ENCODE data around the gene ASB15.

ASB15 gene

DNA sequence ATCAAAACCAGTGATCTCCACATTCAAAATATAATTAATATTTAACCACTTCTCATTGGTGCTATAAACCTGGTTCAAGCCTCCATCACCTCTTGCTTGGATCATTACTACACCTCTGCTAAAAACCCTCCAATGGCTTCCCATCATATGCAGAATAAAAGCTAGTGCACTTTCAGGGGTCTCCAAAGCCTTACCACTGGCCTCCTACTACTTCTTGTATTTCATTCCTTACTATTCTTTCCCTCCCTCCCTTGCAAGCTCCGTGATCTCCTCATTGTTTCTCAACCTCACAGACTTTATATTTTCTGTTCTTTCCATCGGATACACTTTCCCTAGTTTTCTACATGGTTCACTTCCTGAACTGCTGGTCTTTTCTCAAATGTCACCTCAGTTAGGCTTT is 85.5 kb downstream of the ASB15 start:
- DNase-seq = no peak
- no peak overlapping the region for H3K4me3 ChIP-seq (ENCODE audit: low read depth, low read length)
- no peaks in the 10 kb centered on the region for H3K27me3 ChIP-seq (ENCODE audit: insufficient read depth, low read depth, severe bottlenecking)
- no peaks in the 10 kb centered on the region for H3K9me3 ChIP-seq (ENCODE audit: severe bottlenecking)
- peaks cover 25% of the 10 kb centered on the region for H3K36me3 ChIP-seq
- H3K27ac ChIP-seq = no peak overlapping the region
- TF ChIP-seq, protein P1, sequence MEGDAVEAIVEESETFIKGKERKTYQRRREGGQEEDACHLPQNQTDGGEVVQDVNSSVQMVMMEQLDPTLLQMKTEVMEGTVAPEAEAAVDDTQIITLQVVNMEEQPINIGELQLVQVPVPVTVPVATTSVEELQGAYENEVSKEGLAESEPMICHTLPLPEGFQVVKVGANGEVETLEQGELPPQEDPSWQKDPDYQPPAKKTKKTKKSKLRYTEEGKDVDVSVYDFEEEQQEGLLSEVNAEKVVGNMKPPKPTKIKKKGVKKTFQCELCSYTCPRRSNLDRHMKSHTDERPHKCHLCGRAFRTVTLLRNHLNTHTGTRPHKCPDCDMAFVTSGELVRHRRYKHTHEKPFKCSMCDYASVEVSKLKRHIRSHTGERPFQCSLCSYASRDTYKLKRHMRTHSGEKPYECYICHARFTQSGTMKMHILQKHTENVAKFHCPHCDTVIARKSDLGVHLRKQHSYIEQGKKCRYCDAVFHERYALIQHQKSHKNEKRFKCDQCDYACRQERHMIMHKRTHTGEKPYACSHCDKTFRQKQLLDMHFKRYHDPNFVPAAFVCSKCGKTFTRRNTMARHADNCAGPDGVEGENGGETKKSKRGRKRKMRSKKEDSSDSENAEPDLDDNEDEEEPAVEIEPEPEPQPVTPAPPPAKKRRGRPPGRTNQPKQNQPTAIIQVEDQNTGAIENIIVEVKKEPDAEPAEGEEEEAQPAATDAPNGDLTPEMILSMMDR (IDR thresholded peaks at IDR 0.05; ENCODE audit: low read depth, low read length) = no peak

DNA sequence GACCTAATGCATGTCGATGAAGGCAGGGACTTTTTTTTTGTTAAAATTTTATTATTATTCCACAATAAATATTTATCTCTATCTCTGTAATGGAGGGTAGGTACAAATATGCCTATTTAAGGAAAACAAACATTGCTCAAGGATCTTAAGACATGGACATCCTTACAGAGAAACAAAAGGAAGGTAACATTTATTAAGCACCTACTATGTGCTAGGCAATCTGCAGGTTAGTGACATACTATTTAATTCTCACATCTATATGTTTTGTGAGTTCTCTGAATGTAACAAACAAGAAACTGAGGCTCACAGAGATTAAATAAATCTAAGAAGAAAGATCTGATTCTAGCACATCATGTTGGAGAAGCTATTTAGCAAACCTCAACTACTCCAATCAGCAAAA is 86.1 kb downstream of the ASB15 start:
- no peak overlapping the region for H3K4me3 ChIP-seq (ENCODE audit: low read depth, low read length)
- no peak for DNase-seq
- H3K36me3 ChIP-seq = peaks cover 26% of the 10 kb centered on the region
- TF ChIP-seq, protein P1 (IDR thresholded peaks at IDR 0.05; ENCODE audit: low read depth, low read length) = no peak
- H3K9me3 ChIP-seq (ENCODE audit: severe bottlenecking) = no peaks in the 10 kb centered on the region
- H3K27me3 ChIP-seq (ENCODE audit: insufficient read depth, low read depth, severe bottlenecking) = no peaks in the 10 kb centered on the region
- no peak overlapping the region for H3K27ac ChIP-seq

Measured in WERI-Rb-1 (cell line).